HG03045 (cell line): Measurements from ENCODE around the gene MRPL21.

Experiments used
- ATAC-seq: cut with Tn5 transposase; IDR thresholded peaks from one replicate; pipeline ENCODE4 v1.9.1; 2021; ENCODE audit warnings: mild to moderate bottlenecking, moderate library complexity; ENCODE audit not compliant: unreplicated experiment

The MRPL21 gene

GRCh38 chr11:68935516-68936357, 32.1 kb upstream of the MRPL21 start:
- ATAC-seq, result no peak

- no peak for ATAC-seq
Observed at GRCh38 chr11:68935066-68935465, 31.4 kb upstream of the MRPL21 start.

GRCh38 chr11:68934666-68935065, 31.0 kb upstream of the MRPL21 start:
- no peak for ATAC-seq

- ATAC-seq, result no peak
Observed at GRCh38 chr11:68934321-68934645, 30.7 kb upstream of the MRPL21 start.

GRCh38 chr11:68933605-68934320, 30.1 kb upstream of the MRPL21 start:
- ATAC-seq, result no peak

- ATAC-seq, result no peak
Observed at GRCh38 chr11:68932933-68933577, 29.4 kb upstream of the MRPL21 start.

GRCh38 chr11:68932358-68932757, 28.7 kb upstream of the MRPL21 start:
- no peak for ATAC-seq

GRCh38 chr11:68931911-68932310, 28.3 kb upstream of the MRPL21 start:
- no peak for ATAC-seq

- ATAC-seq, result no peak
Observed at GRCh38 chr11:68930991-68931855, 27.6 kb upstream of the MRPL21 start.

GRCh38 chr11:68929706-68930570, 26.3 kb upstream of the MRPL21 start:
- no peak for ATAC-seq

GRCh38 chr11:68929135-68929534, 25.5 kb upstream of the MRPL21 start:
- no peak for ATAC-seq

- no peak for ATAC-seq
Observed at GRCh38 chr11:68928136-68928880, 24.7 kb upstream of the MRPL21 start.

- no peak for ATAC-seq
Observed at GRCh38 chr11:68927280-68928135, 23.9 kb upstream of the MRPL21 start.

GRCh38 chr11:68925611-68926010, 22.0 kb upstream of the MRPL21 start:
- ATAC-seq, result no peak

- no peak for ATAC-seq
Observed at GRCh38 chr11:68924073-68924925, 20.7 kb upstream of the MRPL21 start.

- no peak for ATAC-seq
Observed at GRCh38 chr11:68923614-68924013, 20.0 kb upstream of the MRPL21 start.

- ATAC-seq, result no peak
Observed at GRCh38 chr11:68916439-68916838, 12.8 kb upstream of the MRPL21 start.
